ENCODE data around the gene TBL1XR1.

TBL1XR1 gene

DNA sequence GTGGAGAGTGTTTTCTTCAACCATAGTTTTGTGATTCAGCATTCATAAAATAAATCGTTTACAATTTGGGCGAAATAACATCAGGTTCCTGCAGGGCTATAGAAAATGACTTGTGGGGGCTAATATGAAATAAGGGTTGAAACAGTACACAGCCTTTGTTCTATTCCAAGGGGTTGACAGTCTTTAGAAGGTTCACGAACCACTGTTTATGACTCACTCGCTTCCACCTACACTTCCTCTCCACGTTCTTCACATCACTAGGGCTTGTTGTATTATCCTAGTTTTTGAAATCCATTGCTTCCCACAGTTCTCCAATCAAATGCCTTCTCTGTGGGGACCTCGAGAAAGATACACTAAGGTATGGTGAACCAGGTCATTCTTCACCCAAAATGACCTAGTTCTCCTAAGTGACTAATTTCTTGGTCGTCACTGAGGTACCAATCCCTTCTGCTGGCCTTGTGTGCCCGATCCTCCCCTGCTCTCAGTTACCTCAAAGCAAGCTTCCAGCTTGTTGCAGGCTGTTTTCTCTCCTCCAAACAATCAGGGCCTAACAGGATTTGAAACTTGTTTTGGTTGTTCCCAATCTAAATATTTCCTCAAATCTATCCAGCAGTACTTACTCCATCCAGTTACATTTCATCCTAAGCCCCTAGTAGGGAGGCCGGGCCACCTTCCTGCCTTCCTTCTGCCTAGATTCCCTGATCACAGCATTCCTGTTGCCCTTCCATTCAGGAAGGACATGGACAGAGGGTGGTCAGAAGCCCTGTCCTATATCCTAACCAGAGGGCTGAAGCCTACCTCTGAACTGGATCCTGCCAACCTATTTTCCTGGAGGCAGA is 23.1 kb upstream of the TBL1XR1 start:
- TF ChIP-seq, protein P1, sequence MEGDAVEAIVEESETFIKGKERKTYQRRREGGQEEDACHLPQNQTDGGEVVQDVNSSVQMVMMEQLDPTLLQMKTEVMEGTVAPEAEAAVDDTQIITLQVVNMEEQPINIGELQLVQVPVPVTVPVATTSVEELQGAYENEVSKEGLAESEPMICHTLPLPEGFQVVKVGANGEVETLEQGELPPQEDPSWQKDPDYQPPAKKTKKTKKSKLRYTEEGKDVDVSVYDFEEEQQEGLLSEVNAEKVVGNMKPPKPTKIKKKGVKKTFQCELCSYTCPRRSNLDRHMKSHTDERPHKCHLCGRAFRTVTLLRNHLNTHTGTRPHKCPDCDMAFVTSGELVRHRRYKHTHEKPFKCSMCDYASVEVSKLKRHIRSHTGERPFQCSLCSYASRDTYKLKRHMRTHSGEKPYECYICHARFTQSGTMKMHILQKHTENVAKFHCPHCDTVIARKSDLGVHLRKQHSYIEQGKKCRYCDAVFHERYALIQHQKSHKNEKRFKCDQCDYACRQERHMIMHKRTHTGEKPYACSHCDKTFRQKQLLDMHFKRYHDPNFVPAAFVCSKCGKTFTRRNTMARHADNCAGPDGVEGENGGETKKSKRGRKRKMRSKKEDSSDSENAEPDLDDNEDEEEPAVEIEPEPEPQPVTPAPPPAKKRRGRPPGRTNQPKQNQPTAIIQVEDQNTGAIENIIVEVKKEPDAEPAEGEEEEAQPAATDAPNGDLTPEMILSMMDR (IDR thresholded peaks at IDR 0.05; ENCODE audit: insufficient read depth, low read depth, low read length, missing control alignments) = no peak
- H3K4me3 ChIP-seq (ENCODE audit: low read length) = no peak overlapping the region
- DNase-seq (ENCODE audit: low read depth) = peak; percentile 17

DNA sequence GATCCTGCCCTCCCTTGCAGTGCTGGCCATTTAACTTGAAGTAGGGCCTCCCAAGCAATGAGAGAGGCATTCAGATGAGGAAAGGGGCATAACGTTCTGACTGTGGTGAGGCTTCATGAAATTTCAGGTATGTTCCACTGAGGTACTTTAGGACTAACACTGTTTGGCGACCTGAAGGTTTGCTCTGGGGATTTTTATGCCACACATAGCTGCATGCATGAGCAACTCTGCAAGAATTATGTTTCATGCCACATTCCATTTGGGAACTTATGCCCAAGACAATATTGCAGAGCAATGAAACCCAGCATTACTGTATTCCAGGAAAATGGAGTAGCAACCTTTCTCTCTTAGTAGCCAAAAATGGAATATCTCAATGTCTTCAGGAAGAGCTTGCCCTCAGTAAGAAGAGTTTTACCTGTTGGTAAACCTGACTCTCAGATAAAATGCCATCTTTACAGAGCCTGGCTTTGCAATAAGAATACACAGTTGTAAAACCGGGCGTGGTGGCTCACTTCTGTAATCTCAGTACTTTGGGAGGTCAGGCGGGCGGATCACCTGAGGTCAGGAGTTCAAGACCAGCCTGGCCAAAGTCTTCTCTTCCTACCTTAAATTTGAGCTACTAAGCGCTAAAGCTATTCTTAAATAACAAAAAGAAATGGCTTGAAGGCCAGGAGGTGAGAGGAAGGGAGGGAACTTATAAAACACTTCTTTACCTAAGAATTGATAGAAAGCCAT is 16.7 kb upstream of the TBL1XR1 start:
- H3K4me3 ChIP-seq (ENCODE audit: low read length) = no peak overlapping the region
- no peak for DNase-seq (ENCODE audit: low read depth)
- TF ChIP-seq, protein P1 (IDR thresholded peaks at IDR 0.05; ENCODE audit: insufficient read depth, low read depth, low read length, missing control alignments) = no peak

DNA sequence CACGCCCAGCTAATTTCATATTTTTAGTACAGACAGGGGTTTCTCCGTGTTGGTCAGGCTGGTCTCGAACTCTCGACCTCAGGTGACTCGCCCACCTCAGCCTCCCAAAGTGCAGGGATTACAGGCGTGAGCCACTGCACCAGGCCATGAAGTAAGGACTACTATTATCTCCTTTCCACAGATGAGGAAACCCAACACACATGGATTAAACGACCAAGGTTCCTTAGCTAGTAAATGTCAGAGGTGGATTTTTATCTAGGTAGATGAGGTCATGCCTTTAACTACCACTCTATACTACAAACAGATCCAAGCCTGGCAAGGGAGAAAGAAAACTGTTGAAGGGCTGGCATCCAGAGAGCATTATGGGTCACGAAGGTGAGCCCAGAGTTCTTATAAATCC is 15.5 kb upstream of the TBL1XR1 start:
- H3K4me3 ChIP-seq (ENCODE audit: low read length) = no peak overlapping the region
- TF ChIP-seq, protein P1 (IDR thresholded peaks at IDR 0.05; ENCODE audit: insufficient read depth, low read depth, low read length, missing control alignments) = no peak
- DNase-seq (ENCODE audit: low read depth) = no peak

DNA sequence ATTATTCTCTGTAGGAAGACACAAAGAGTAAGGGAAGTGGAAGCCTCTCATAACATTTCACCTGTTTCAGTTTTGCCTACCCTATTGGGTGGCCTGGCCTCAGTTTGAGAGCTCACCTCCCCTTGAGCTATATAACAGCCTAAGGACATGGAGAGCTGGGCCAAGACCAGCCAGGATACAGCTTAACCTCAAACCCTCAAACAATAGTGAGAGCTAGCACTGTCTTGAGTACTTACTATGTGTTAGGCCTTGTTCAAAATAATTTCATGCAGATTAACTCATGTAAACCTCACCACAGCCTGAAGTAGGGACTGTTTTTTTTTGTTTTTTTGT is 15.0 kb upstream of the TBL1XR1 start:
- no peak overlapping the region for H3K4me3 ChIP-seq (ENCODE audit: low read length)
- TF ChIP-seq, protein P1 (IDR thresholded peaks at IDR 0.05; ENCODE audit: insufficient read depth, low read depth, low read length, missing control alignments) = no peak
- DNase-seq (ENCODE audit: low read depth) = no peak

- peak; percentile 74 for DNase-seq (ENCODE audit: low read depth)
- TF ChIP-seq, protein P1 (IDR thresholded peaks at IDR 0.05; ENCODE audit: insufficient read depth, low read depth, low read length, missing control alignments) = no peak
Observed at GRCh38 chr3:177211503-177212277, 14.4 kb upstream of the TBL1XR1 start.

DNA sequence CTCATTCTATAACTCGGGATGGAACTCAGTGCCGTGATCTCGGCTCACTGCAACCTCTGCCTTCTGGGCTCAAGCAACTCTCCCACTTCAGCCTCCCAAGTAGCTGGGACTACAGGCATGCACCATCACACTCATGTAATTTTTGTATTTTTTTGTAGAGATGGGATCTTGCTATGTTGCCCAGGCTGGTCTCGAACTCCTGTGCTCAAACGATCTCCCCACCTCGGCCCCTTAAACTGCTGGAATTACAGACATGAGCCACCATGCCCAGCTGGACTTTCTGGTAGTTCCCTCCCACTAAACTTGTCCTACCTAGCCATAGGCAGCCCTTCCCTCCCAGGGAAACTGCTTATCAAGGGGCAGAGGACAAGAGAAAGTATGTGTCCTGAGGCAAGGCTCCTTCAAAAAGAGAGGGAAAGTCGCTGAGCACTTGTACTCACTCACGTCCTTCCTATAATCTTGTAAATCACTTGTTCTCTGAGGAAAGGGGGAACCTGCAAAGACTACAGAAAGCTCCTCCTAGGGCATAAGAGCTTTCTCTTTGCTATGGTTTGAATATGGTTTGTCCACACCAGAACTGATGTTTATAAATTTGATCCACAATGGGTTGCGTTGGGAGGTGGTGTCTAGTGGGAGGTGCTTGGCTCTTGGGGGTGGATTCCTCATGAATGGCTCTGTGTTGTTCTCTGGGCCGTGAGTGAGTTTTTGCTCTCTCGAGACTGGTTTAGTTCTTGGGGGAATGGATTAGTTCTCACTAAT is 13.6 kb upstream of the TBL1XR1 start:
- DNase-seq (ENCODE audit: low read depth) = no peak
- no peak overlapping the region for H3K4me3 ChIP-seq (ENCODE audit: low read length)
- TF ChIP-seq, protein P1 (IDR thresholded peaks at IDR 0.05; ENCODE audit: insufficient read depth, low read depth, low read length, missing control alignments) = no peak

More at GRCh38 chr3:177211503-177212277, 14.4 kb upstream of the TBL1XR1 start:
- no peak overlapping the region for H3K4me3 ChIP-seq (ENCODE audit: low read length)

Measured in epithelial cell of esophagus (primary cell).